Loucy (cell line): Measurements from ENCODE around the gene NDFIP1.

Experiments
- H2AFZ ChIP-seq: fragments of 200-600 bp; sonication (generic); 2 replicates; pipeline ENCODE4 v1.6.0; 2016; ENCODE audit warnings: antibody characterized with exemption, mild to moderate bottlenecking, low read length, moderate library complexity
- H3F3A ChIP-seq: fragments of 200-600 bp; 2 replicates; pipeline ENCODE4 v1.6.0; 2016; ENCODE audit warnings: antibody characterized with exemption, low read depth, mild to moderate bottlenecking
- H3K27me3 ChIP-seq: fragments of 200-600 bp; sonication (generic); 2 replicates; pipeline ENCODE4 v1.6.1; 2014; ENCODE audit warnings: low read length, mild to moderate bottlenecking; ENCODE audit not compliant: insufficient read depth, poor library complexity, severe bottlenecking
- H3K36me3 ChIP-seq: fragments of 200-600 bp; sonication (generic); 2 replicates; pipeline ENCODE4 v1.6.1; 2016; ENCODE audit warnings: low read length; ENCODE audit not compliant: insufficient read depth
- H3K4me1 ChIP-seq: fragments of 200-600 bp; sonication (generic); 2 replicates; pipeline ENCODE4 v1.5.1; 2014; ENCODE audit warnings: low read length, mild to moderate bottlenecking; ENCODE audit not compliant: insufficient read depth, poor library complexity, severe bottlenecking
- H3K4me2 ChIP-seq: fragments of 200-600 bp; sonication (generic); 2 replicates; pipeline ENCODE4 v1.6.0; 2014; ENCODE audit warnings: antibody characterized with exemption, low read length, low read depth, mild to moderate bottlenecking; ENCODE audit not compliant: poor library complexity, severe bottlenecking
- H3K4me3 ChIP-seq: fragments of 200-600 bp; sonication (generic); 2 replicates; pipeline ENCODE4 v1.5.1; 2014; ENCODE audit warnings: low read length, mild to moderate bottlenecking, mixed read lengths; ENCODE audit not compliant: poor library complexity, severe bottlenecking
- H3K79me2 ChIP-seq: fragments of 200-600 bp; sonication (generic); 2 replicates; pipeline ENCODE4 v1.6.1; 2014; ENCODE audit warnings: low read length; ENCODE audit not compliant: insufficient read depth
- H3K9ac ChIP-seq: fragments of 200-600 bp; sonication (generic); 2 replicates; pipeline ENCODE4 v1.6.0; 2014; ENCODE audit warnings: mild to moderate bottlenecking, low read depth, low read length, moderate library complexity; ENCODE audit not compliant: poor library complexity, severe bottlenecking
- H3K9me2 ChIP-seq: fragments of 200-600 bp; sonication (generic); replicated peaks from 2 replicates; pipeline ENCODE4 v1.6.1; 2016; ENCODE audit warnings: low read depth, low read length, mixed read lengths
- H3K9me3 ChIP-seq: fragments of 200-600 bp; sonication (generic); 2 replicates; pipeline ENCODE4 v1.6.1; 2014; ENCODE audit warnings: mild to moderate bottlenecking, antibody characterized with exemption, low read length, low read depth; ENCODE audit not compliant: insufficient read depth
- H4K20me1 ChIP-seq: fragments of 200-600 bp; sonication (generic); 2 replicates; pipeline ENCODE4 v1.6.0; 2014; ENCODE audit warnings: antibody characterized with exemption, low read length, mild to moderate bottlenecking; ENCODE audit not compliant: insufficient read depth, poor library complexity, severe bottlenecking
- CTCF ChIP-seq: fragments of 200-600 bp; sonication (generic); conservative IDR thresholded peaks from 2 replicates; pipeline ENCODE4 v1.5.1; 2014; ENCODE audit warnings: mild to moderate bottlenecking, antibody characterized with exemption, low read length
- EZH2phosphoT487 ChIP-seq: fragments of 200-600 bp; IDR thresholded peaks from 2 replicates; pipeline ENCODE4 v1.6.1; 2018; ENCODE audit warnings: antibody characterized with exemption, mild to moderate bottlenecking, moderate library complexity, borderline replicate concordance

Gene NDFIP1

GRCh38 chr5:142098275-142098674 is 10.3 kb upstream of the NDFIP1 start:
- Histone ChIP-seq H3K36me3 (no peaks in the 10 kb centered on the region), H3F3A (no peaks in the 10 kb centered on the region), H4K20me1 (no peaks in the 10 kb centered on the region), H3K79me2 (no peaks in the 10 kb centered on the region), H3K27me3 (no peaks in the 10 kb centered on the region), H3K9me3 (no peaks in the 10 kb centered on the region), H3K9me2 (no peaks in the 10 kb centered on the region), H3K9ac (no peak overlapping the region), H3K4me1 (peaks cover 9% of the 10 kb centered on the region), H2AFZ (no peak overlapping the region), H3K4me3 (no peak overlapping the region), H3K4me2 (no peak overlapping the region)
- TF ChIP-seq EZH2phosphoT487 (no peak), CTCF (no peak)

- no peak overlapping the region for H3K4me3 ChIP-seq
- TF ChIP-seq CTCF, result no peak
- H3K79me2 ChIP-seq, result no peaks in the 10 kb centered on the region
- no peak overlapping the region for H2AFZ ChIP-seq
- no peak overlapping the region for H3K9ac ChIP-seq
- no peaks in the 10 kb centered on the region for H3K36me3 ChIP-seq
- no peaks in the 10 kb centered on the region for H3F3A ChIP-seq
- H3K27me3 ChIP-seq, result no peaks in the 10 kb centered on the region
- no peaks in the 10 kb centered on the region for H4K20me1 ChIP-seq
- no peaks in the 10 kb centered on the region for H3K9me3 ChIP-seq
- no peak overlapping the region for H3K4me2 ChIP-seq
- peaks cover 9% of the 10 kb centered on the region for H3K4me1 ChIP-seq
- no peaks in the 10 kb centered on the region for H3K9me2 ChIP-seq
Measured at GRCh38 chr5:142098931-142099330, 9.6 kb upstream of the NDFIP1 start.

GRCh38 chr5:142100307-142100706 is 8.3 kb upstream of the NDFIP1 start:
- Histone ChIP-seq H3K36me3 (no peaks in the 10 kb centered on the region), H3K27me3 (no peaks in the 10 kb centered on the region), H4K20me1 (no peaks in the 10 kb centered on the region), H3K9me3 (no peaks in the 10 kb centered on the region), H3F3A (no peaks in the 10 kb centered on the region), H3K9ac (no peak overlapping the region), H3K4me1 (peaks cover 15% of the 10 kb centered on the region), H3K79me2 (no peaks in the 10 kb centered on the region), H2AFZ (no peak overlapping the region), H3K4me3 (no peak overlapping the region), H3K4me2 (no peak overlapping the region), H3K9me2 (no peaks in the 10 kb centered on the region)
- no peak for TF ChIP-seq CTCF
- TF ChIP-seq EZH2phosphoT487, result no peak
